Pancreas (tissue), 10 donors: ENCODE results near the gene MOGAT2. TPM values are rescaled to one million over a fixed set of nuclear protein-coding genes. Genes with fewer than 3 reads are reported as not detected.
A peak's percentile ranks its signal among the peaks of the same experiment; 100 is the strongest.

Experiments used
- ATAC-seq, 4 donors: fragments of 200-7000 bp; cut with Tn5 transposase; one replicate each; pipeline versions ENCODE4 v1.8.0 to v1.9.1; 2020; ENCODE audit warnings: mild to moderate bottlenecking in 4 of 4, moderate library complexity in 4 of 4
- DNase-seq, 6 donors: peaks; one replicate each; pipeline ENCODE4 v3.0.0-alpha.2; 2020
- FAIRE-seq: peaks from 2 replicates; lab custom pipeline; 2012; peaks lifted over from hg19 to GRCh38; lab: Jason Lieb, UNC
- H3K27ac ChIP-seq, 4 donors: fragments of 200-600 bp; sonication (generic); 1 replicate in 3 of 4; 2 replicates in 1 of 4; pipeline versions ENCODE4 v1.5.0 to v1.8.0; 2020
- H3K27me3 ChIP-seq, 4 donors: fragments of 200-600 bp; one replicate each; pipeline ENCODE4 v1.8.0; 2021
- H3K36me3 ChIP-seq, 3 donors: fragments of 200-600 bp; sonication (generic) in 1 of 3; one replicate each; pipeline versions ENCODE4 v1.5.0 to v1.8.0; 2020 to 2021
- H3K4me1 ChIP-seq, 3 donors: fragments of 200-600 bp; one replicate each; pipeline ENCODE4 v1.8.0; 2021
- H3K4me3 ChIP-seq, 4 donors: fragments of 200-600 bp; sonication (generic) in 2 of 4; one replicate each; pipeline versions ENCODE4 v1.5.0 to v1.8.0; 2020 to 2021
- H3K9me3 ChIP-seq, 4 donors: fragments of 200-600 bp; one replicate each; pipeline ENCODE4 v1.8.0; 2021
- WGBS, 2 donors: extraction: QIAGEN DNeasy Blood & Tissue Kit; methylation state at CpG; one replicate each; pipeline ENCODE4 v1.1.7; 2013; 5-methylcytosine and 5-hydroxymethylcytosine counted together
- intact Hi-C, 3 donors: fragments of 100-400 bp; cut with DNase I; formaldehyde crosslinking; loops; one replicate each; pipeline versions ENCODE4 v1.11.1 to v1.14.2; 2022
- polyA plus RNA-seq, 2 donors: library from polyadenylated mRNA; stranded (reverse); fragments of 200-250 nt; gene quantifications; one replicate each; pipeline ENCODE4 v1.2.3, GENCODE V29; 2013
- total RNA-seq, 6 donors: library from RNA; stranded (reverse); fragmentation: NEBNext Ultra II Directional in 4 of 6; extraction: Animal tissue kit (Norgen Biotek cat#: 25700) in 4 of 6; gene quantifications; one replicate each; pipeline versions ENCODE4 v1.2.1 to v1.2.4, GENCODE V29; 2021 to 2023
- TF ChIP-seq, protein P1 (sequence below), 4 donors: fragments of 200-600 bp; sonication (generic) in 3 of 4; IDR thresholded peaks; one replicate each; pipeline versions ENCODE4 v1.5.0 to v1.8.0; 2021; ENCODE audit warnings: antibody characterized with exemption in 4 of 4
- donor health status: healthy with polysubstance abuse.
- donor health status: DM: no; HTN: no; CAD: no; lungs with moderate emphysema.
- donor health status: DM: no; HTN: no; CAD: no.
- donor health status: control.
- donor health status: control.
- donor health status: Bipolar disorder and iron deficiency.
- donor health status: DM: yes; HTN: yes; CAD: no.
- donor health status: DM: no; HTN: no; CAD: no.
- donor health status: DM: no; HTN: no; CAD: no.
- donor health status: DM: yes; HTN: yes; CAD: no.

The MOGAT2 gene
- total and polyA plus RNA-seq, 8 donors, result 0.08 to 0.09 (median 0.09) TPM; not detected in 5

DNA sequence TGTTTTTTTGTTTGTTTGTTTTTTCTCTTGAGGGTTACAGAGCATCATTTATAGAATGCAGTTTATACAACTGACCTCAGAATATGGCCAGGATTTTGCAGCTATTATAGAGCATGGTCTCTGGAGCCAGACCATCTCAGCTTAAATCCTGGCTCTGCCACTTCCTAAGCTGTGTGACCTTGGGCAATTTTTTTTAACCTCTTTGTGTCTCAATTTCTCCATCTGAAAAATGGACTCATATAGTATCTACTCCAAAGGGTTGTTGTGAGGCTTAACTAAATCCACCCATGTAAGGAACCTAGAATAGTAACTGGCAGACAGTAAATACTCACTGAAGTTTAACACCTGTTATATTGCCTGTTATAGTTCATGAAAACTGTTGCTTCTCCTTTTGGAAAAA, 42.6 kb downstream of the MOGAT2 start:
- DNase-seq (no peak), ATAC-seq (no peak), FAIRE-seq (no peak)
- Histone ChIP-seq H3K27ac (no peak overlapping the region), H3K36me3 (no peaks in the 10 kb centered on the region), H3K4me3 (no peak overlapping the region), H3K4me1 (no peaks in the 10 kb centered on the region), H3K27me3 (no peaks in the 10 kb centered on the region), H3K9me3 (no peaks in the 10 kb centered on the region)
- TF ChIP-seq, protein P1, sequence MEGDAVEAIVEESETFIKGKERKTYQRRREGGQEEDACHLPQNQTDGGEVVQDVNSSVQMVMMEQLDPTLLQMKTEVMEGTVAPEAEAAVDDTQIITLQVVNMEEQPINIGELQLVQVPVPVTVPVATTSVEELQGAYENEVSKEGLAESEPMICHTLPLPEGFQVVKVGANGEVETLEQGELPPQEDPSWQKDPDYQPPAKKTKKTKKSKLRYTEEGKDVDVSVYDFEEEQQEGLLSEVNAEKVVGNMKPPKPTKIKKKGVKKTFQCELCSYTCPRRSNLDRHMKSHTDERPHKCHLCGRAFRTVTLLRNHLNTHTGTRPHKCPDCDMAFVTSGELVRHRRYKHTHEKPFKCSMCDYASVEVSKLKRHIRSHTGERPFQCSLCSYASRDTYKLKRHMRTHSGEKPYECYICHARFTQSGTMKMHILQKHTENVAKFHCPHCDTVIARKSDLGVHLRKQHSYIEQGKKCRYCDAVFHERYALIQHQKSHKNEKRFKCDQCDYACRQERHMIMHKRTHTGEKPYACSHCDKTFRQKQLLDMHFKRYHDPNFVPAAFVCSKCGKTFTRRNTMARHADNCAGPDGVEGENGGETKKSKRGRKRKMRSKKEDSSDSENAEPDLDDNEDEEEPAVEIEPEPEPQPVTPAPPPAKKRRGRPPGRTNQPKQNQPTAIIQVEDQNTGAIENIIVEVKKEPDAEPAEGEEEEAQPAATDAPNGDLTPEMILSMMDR (IDR thresholded peaks at IDR 0.05), result no peak
- intact Hi-C loops, result no loop called here

DNA sequence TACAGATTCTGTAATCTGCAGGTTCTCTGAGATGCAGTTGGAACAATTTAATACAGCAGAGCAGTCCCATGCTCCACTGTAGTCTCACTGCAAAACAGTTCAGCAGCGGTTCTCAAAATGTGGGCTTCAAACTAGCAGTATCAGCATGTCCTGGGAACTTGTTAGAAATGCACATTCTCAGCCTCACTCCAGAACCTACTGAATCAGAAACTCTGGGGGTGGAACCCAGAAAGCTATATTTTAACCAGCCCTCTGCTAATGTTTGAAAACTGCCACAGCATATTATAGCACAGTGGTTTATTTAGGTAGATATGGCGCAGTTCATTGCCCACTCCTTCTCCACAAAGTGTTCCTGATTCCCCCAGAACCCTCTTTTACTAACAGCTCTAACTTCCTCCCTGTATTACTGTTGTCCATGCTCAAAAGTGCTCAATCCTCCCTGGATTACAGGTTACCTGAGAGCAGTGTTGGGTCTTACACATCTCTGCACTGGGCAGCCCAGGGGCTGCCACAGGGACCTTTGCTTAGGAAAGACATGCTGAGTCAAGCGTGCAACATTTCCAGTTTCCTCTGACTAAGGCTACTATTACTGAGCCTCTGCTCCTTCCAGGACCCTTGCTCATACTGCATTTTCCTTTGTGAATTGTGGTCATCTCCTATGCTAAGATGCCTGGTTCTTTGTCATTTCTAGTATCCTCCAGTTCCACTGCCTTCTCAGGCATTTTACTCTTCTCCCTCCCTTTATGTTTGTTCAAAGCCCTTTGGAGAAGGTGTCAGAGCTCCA, 43.3 kb downstream of the MOGAT2 start:
- intact Hi-C loops, result no loop called here
- Histone ChIP-seq H3K36me3 (no peaks in the 10 kb centered on the region), H3K27me3 (no peaks in the 10 kb centered on the region), H3K4me1 (no peaks in the 10 kb centered on the region), H3K4me3 (no peak overlapping the region), H3K27ac (no peak overlapping the region), H3K9me3 (no peaks in the 10 kb centered on the region)
- FAIRE-seq (no peak), ATAC-seq (no peak), DNase-seq (no peak)
- WGBS, 2 donors, result 92 to 95% methylated on average over 3 of the region's 3 CpGs
- TF ChIP-seq, protein P1 (IDR thresholded peaks at IDR 0.05), result no peak

DNA sequence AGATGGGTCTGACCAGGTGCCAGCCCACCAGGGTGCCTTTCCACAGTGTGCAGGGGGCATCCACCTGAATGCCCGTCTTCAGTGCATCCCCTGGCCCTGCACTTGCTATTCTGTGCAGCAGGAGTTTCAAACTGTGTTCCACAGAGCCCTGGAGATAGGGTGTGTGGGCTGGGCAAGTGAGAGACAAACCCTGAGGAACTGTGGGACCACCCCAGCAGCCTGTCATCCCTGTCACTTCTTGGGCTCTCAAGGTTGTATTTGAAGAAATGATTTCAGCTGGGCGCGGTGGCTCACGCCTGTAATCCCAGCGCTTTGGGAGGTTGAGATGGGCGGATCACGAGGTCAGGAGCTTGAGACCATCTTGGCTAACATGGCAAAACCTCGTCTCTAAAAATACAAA, 44.5 kb downstream of the MOGAT2 start:
- 92% methylated on average over 8 of the region's 8 CpGs for WGBS, 2 donors
- Histone ChIP-seq H3K4me3 (no peak overlapping the region), H3K36me3 (no peaks in the 10 kb centered on the region), H3K27me3 (no peaks in the 10 kb centered on the region), H3K4me1 (no peaks in the 10 kb centered on the region), H3K27ac (no peak overlapping the region), H3K9me3 (no peaks in the 10 kb centered on the region)
- TF ChIP-seq, protein P1 (IDR thresholded peaks at IDR 0.05), result no peak
- ATAC-seq, result no peak
- DNase-seq, result no peak
- no peak for FAIRE-seq
- intact Hi-C loops, result no loop called here

DNA sequence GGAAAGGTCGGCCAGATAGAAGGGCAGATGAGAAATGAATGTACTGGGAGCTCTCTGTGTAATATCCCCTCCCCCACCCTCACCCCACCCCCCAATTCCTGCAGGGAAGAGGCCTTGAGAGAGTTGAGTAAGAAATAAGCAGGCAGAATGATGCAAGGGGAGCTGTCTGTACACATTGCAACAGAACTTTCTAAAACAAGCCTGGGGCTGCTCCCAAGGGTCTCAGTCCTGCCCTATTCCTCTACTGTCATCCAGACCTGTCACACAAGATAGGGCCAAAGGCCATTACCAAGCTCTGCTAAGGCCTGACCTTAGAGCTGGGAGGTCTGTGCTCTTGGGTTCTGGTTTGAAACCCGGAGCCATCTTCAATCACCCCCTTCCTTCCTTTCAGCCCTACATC, 45.2 kb downstream of the MOGAT2 start:
- 67 to 80% methylated on average over 2 of the region's 2 CpGs for WGBS, 2 donors
- ATAC-seq (peak in 1 of 4 donors; percentile 51), FAIRE-seq (no peak), DNase-seq (no peak)
- Histone ChIP-seq H3K9me3 (no peaks in the 10 kb centered on the region), H3K27me3 (no peaks in the 10 kb centered on the region), H3K4me1 (peaks cover 0 to 1% (median 0%) of the 10 kb centered on the region in 3 donors), H3K36me3 (no peaks in the 10 kb centered on the region), H3K4me3 (no peak overlapping the region), H3K27ac (no peak overlapping the region)
- TF ChIP-seq, protein P1 (IDR thresholded peaks at IDR 0.05), result no peak
- intact Hi-C loops, result no loop called here

DNA sequence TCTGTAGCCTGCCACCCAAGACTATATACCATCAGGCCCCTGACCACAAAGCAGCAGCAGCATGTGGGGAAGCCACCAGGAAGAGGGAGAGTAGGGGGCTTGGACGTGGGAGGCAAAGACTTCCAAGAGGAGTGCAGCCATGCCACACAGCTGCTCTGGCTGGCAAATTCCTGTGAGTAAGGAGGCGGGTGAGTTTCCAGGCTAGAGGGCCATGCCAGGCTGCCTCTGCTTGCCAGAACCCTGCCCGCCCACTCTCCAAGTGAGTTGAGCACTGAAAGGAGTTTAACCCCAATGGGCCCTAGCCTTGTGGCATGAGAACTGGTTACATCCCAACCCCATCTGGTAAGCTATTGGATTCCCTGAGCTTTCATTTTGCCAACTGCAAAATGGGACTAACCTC, 46.2 kb downstream of the MOGAT2 start:
- WGBS, 2 donors, result 79 to 81% methylated on average over 3 of the region's 3 CpGs
- no peak overlapping the region for H3K4me3 ChIP-seq
- intact Hi-C loops, result no loop called here
- TF ChIP-seq, protein P1 (IDR thresholded peaks at IDR 0.05), result no peak
- no peaks in the 10 kb centered on the region for H3K9me3 ChIP-seq
- no peak for ATAC-seq
- FAIRE-seq, result no peak
- no peak for DNase-seq
- no peaks in the 10 kb centered on the region for H3K36me3 ChIP-seq
- no peaks in the 10 kb centered on the region for H3K27me3 ChIP-seq
- peaks cover 0 to 9% (median 0%) of the 10 kb centered on the region in 3 donors for H3K4me1 ChIP-seq
- no peak overlapping the region for H3K27ac ChIP-seq
